ENCODE data around the gene CALML3. TPM values are rescaled to one million over a fixed set of nuclear protein-coding genes. Genes with fewer than 3 reads are reported as not detected.

The CALML3 gene
- total and polyA plus RNA-seq, 10 of the 15 experiments (the other 5 are each of a cell fraction or from before 2014, with no cell fraction given): not detected

DNA sequence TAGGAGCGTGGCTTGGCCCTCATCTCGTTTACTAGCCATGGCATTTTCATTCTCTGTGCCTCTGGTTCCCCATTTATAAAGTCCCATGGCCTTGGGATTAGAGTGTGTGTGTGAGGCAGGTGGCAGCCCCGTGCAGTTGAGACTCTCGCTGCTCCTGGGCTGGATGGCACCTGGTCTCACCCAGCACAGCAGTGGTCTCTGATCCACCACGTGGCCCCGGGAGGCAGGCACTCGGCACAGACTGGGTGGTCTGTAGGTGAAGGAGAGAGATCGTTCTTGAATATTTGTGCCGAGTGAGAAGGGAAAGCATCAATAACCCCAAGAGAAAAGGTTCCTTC, 50.4 kb downstream of the CALML3 start:
- POLR2A ChIA-PET: no interaction called here

DNA sequence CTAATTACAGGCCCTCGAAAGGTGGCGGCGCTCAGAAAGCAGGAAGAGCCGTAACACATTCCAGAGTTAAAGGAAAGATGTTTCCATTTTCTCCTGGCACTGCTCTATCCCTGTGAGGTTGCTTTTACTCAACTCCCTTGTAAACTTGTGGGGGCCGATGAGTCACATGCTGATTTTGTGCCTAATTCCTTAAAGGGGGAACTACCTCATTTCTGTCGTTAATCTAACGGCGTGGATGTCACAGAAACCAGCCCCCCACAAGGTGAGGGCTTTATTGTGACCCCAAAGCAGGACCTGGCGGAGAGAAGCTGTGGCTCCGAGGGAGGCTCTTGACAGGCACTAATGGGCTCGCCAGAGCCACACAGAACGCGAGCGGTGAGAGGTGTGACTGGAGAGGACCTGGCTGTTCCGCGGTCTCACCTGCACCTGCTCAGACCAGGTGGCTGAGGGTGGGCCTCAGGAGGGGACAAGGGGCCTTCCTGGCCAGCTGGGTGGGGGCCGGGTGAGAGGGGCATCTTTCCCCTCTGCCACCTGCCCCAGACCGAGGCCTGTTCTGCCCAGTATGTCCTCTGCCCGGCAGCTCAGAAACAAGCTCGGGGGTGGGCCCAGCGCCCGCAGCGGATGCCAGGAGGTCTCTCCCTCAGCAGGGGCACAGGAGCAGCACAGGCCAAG, 50.9 kb downstream of the CALML3 start:
- Histone ChIP-seq H3K9me3 (replicated peaks; ENCODE audit: control insufficient read depth, insufficient read depth, low read length) (peaks cover 3% of the 10 kb centered on the region), H3K4me2 (ENCODE audit: control insufficient read depth, insufficient read depth) (no peak overlapping the region), H3K79me2 (ENCODE audit: control insufficient read depth, insufficient read depth, low read length) (no peaks in the 10 kb centered on the region), H3K4me3 (no peak overlapping the region), H4K20me1 (ENCODE audit: control insufficient read depth, insufficient read depth) (no peaks in the 10 kb centered on the region), H3K4me1 (ENCODE audit: control insufficient read depth, insufficient read depth, low read length) (peaks cover 14% of the 10 kb centered on the region; the same call in 1 of the 2 replicates), H2AFZ (ENCODE audit: control insufficient read depth, low read depth, low read length) (no peak overlapping the region), H3K36me3 (ENCODE audit: control insufficient read depth in 2 of 2, insufficient read depth in 2 of 2, low read length in 1 of 2) (no peaks in the 10 kb centered on the region), H3K27ac (ENCODE audit: control insufficient read depth, insufficient read depth) (no peak overlapping the region), H3K27me3 (replicated peaks in 1 of 2; ENCODE audit: control insufficient read depth in 2 of 2, insufficient read depth in 2 of 2, low read length in 1 of 2) (peaks cover 0 to 2% of the 10 kb centered on the region in 2 experiments; a peak in 3 of 4 replicates), H3K9ac (ENCODE audit: control insufficient read depth, insufficient read depth, low read length) (no peak overlapping the region)
- BruUV-seq (replicated peaks): no TSS peak
- ATAC-seq (no peak; the same call in 2 of the 3 replicates), FAIRE-seq (no peak), DNase-seq (ENCODE audit: low read depth, low spot score) (no peak)
- POLR2A ChIA-PET: no interaction called here
- CTCF ChIA-PET: no interaction called here
- 66% methylated on average over 22 of the region's 23 CpGs for WGBS (ENCODE audit: insufficient coverage, insufficient replicate concordance, low lambda C conversion rate, missing lambda C conversion rate)
- TF ChIP-seq YBX1 (IDR thresholded peaks at IDR 0.05) (no peak), NR2C1 (IDR thresholded peaks at IDR 0.05) (no peak)
- SMC1A ChIA-PET (ENCODE audit: uncharacterized antibody, unreplicated experiment): no interaction called here
- intact Hi-C loops (cut with micrococcal nuclease; ENCODE audit: unreplicated experiment): no loop called here
- in situ Hi-C loops (cut with MboI): no loop called here
- RAD21 ChIA-PET (ENCODE audit: unreplicated experiment): no interaction called here

More for the DNA sequence above, 50.4 kb downstream of the CALML3 start:
- Histone ChIP-seq H3K27me3 (replicated peaks in 1 of 2; ENCODE audit: control insufficient read depth in 2 of 2, insufficient read depth in 2 of 2, low read length in 1 of 2) (peaks cover 1 to 2% of the 10 kb centered on the region in 2 experiments; a peak in 3 of 4 replicates), H3K36me3 (ENCODE audit: control insufficient read depth in 2 of 2, insufficient read depth in 2 of 2, low read length in 1 of 2) (no peaks in the 10 kb centered on the region), H3K4me2 (ENCODE audit: control insufficient read depth, insufficient read depth) (no peak overlapping the region), H3K79me2 (ENCODE audit: control insufficient read depth, insufficient read depth, low read length) (no peaks in the 10 kb centered on the region), H3K9me3 (replicated peaks; ENCODE audit: control insufficient read depth, insufficient read depth, low read length) (peaks cover 3% of the 10 kb centered on the region; the same call in 2 of the 3 replicates), H3K4me1 (ENCODE audit: control insufficient read depth, insufficient read depth, low read length) (peaks cover 12% of the 10 kb centered on the region; the same call in 1 of the 2 replicates), H4K20me1 (ENCODE audit: control insufficient read depth, insufficient read depth) (no peaks in the 10 kb centered on the region), H2AFZ (ENCODE audit: control insufficient read depth, low read depth, low read length) (no peak overlapping the region), H3K27ac (ENCODE audit: control insufficient read depth, insufficient read depth) (no peak overlapping the region), H3K4me3 (no peak overlapping the region), H3K9ac (ENCODE audit: control insufficient read depth, insufficient read depth, low read length) (no peak overlapping the region)
- FAIRE-seq: no peak
- SMC1A ChIA-PET (ENCODE audit: uncharacterized antibody, unreplicated experiment): no interaction called here
- no peak for DNase-seq (ENCODE audit: low read depth, low spot score)
- in situ Hi-C loops (cut with MboI): no loop called here
- no peak for ATAC-seq
- BruUV-seq (replicated peaks): no TSS peak
- WGBS (ENCODE audit: insufficient coverage, insufficient replicate concordance, low lambda C conversion rate, missing lambda C conversion rate): 44% methylated on average over 9 of the region's 9 CpGs
- RAD21 ChIA-PET (ENCODE audit: unreplicated experiment): no interaction called here
- intact Hi-C loops (cut with micrococcal nuclease; ENCODE audit: unreplicated experiment): no loop called here
- no peak for TF ChIP-seq ZSCAN29 (IDR thresholded peaks at IDR 0.05)
- CTCF ChIA-PET: no interaction called here

Data from GM12878 (cell line).